ENCODE results near the gene FIBCD1.
A peak's percentile ranks its signal among the peaks of the same experiment; 100 is the strongest.

Gene FIBCD1

GRCh38 chr9:130950039-130950311 is 10.9 kb upstream of the FIBCD1 start:
- DNase-seq, result no peak
- Mint-ChIP-seq H3K27ac (no peak overlapping the region), H3K36me3 (no peaks in the 10 kb centered on the region), H3K4me3 (no peak overlapping the region), H3K27me3 (peaks cover 42% of the 10 kb centered on the region), H3K9me3 (peaks cover 2% of the 10 kb centered on the region), H3K4me1 (peaks cover 2% of the 10 kb centered on the region)
- CTCF ChIA-PET, result interaction anchor here (0.7 kb wide), 1 partner anchor 500 kb away, joined by 3 read pairs; no protein-coding TSS in a partner anchor

- no peak overlapping the region for H3K4me3 Mint-ChIP-seq
- H3K9me3 Mint-ChIP-seq, result peaks cover 2% of the 10 kb centered on the region
- DNase-seq, result no peak
- no peak overlapping the region for H3K27ac Mint-ChIP-seq
- H3K36me3 Mint-ChIP-seq, result no peaks in the 10 kb centered on the region
- peaks cover 42% of the 10 kb centered on the region for H3K27me3 Mint-ChIP-seq
- CTCF ChIA-PET, result interaction anchor here (0.7 kb wide), 1 partner anchor 500 kb away, joined by 3 read pairs; no protein-coding TSS in a partner anchor
- H3K4me1 Mint-ChIP-seq, result peaks cover 2% of the 10 kb centered on the region
Measured at GRCh38 chr9:130949188-130950038, 10.4 kb upstream of the FIBCD1 start.

DNA sequence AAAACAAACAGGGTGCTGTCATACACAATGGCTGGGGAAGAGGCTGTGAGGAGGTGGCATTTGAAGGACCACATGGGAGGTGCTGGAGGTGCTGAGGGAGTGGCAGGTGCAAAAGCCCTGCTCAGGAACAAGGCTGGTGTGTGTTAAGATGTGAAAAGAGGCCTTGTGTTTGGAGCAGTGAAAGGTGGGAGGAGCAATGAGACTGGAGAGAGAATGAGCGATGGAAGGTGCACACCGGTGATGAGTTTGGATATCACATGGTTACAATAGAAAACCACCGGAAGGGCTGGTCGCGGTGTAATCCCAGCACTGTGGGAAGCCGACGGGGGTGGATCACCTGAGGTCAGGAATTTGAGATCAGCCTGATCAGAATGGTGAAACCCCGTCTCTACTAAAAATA is 9.2 kb upstream of the FIBCD1 start:
- Mint-ChIP-seq H3K4me3 (no peak overlapping the region), H3K4me1 (peaks cover 2% of the 10 kb centered on the region), H3K27ac (no peak overlapping the region), H3K9me3 (peaks cover 2% of the 10 kb centered on the region), H3K27me3 (peaks cover 50% of the 10 kb centered on the region), H3K36me3 (no peaks in the 10 kb centered on the region)
- CTCF ChIA-PET, result no interaction called here
- no peak for DNase-seq

- no peak overlapping the region for H3K4me3 Mint-ChIP-seq
- H3K4me1 Mint-ChIP-seq, result peaks cover 2% of the 10 kb centered on the region
- H3K9me3 Mint-ChIP-seq, result peaks cover 2% of the 10 kb centered on the region
- no peak overlapping the region for H3K27ac Mint-ChIP-seq
- CTCF ChIA-PET, result no interaction called here
- no peak for DNase-seq
- H3K36me3 Mint-ChIP-seq, result no peaks in the 10 kb centered on the region
- peaks cover 56% of the 10 kb centered on the region for H3K27me3 Mint-ChIP-seq
Measured at GRCh38 chr9:130947618-130948140, 8.6 kb upstream of the FIBCD1 start.

GRCh38 chr9:130946766-130947617 is 7.9 kb upstream of the FIBCD1 start:
- Mint-ChIP-seq H3K4me3 (no peak overlapping the region), H3K27ac (no peak overlapping the region), H3K4me1 (peaks cover 2% of the 10 kb centered on the region), H3K9me3 (peaks cover 2% of the 10 kb centered on the region), H3K36me3 (no peaks in the 10 kb centered on the region), H3K27me3 (peaks cover 62% of the 10 kb centered on the region)
- DNase-seq, result no peak
- CTCF ChIA-PET, result no interaction called here

DNA sequence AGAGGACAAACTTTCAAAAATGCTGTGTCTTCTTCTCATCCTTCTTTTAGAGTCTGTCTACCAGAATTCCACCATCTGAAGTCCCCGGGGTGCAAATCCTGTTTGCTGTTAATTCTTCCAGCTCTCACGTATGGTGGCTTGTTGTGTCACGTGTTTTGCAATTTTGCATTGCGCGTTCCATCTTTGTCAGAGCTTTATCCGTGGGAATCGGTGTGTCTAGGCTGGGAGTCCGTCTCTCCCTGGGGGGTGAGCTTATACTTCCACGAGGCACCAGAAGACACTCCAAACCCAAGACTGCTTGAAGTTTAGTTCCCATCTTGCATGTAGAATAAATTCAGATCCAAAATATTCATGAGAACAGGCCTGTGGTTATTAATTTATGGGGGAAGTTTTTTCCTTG is 6.1 kb upstream of the FIBCD1 start:
- Mint-ChIP-seq H3K36me3 (no peaks in the 10 kb centered on the region), H3K4me3 (no peak overlapping the region), H3K9me3 (no peaks in the 10 kb centered on the region), H3K27me3 (peaks cover 72% of the 10 kb centered on the region), H3K27ac (no peak overlapping the region), H3K4me1 (peaks cover 8% of the 10 kb centered on the region)
- no peak for DNase-seq
- CTCF ChIA-PET, result interaction anchor here (1.1 to 1.4 kb wide), 2 partner anchors 12 to 79 kb away, joined by 3 read pairs; no protein-coding TSS in a partner anchor

DNA sequence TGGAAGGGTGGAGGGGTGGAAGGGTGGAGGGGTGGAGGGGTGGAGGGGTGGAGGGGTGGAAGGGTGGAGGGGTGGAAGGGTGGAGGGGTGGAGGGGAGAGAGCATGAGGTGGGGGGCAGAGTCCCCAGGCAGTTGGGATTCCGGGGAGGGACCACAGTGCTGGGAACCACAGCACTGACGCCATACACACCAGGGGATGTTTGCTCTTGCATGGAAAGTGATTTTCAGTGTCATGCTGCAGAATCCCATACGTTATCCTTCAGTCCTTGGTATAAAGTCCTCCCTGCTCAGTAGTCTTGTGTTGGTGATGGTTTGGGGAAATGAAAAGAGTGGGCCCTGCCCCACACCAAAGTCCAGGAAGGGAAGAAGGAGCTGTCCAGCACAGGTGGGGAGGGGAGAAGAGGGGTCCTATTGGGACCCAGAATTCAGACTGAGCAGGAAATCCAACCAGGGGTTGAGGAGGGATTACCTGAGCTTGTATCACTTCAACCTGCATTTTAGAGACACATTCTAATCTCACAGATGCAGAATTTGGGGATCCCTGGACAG is 5.5 kb upstream of the FIBCD1 start:
- CTCF ChIA-PET, result interaction anchor here (1.1 kb wide), 1 partner anchor 78 kb away, joined by 3 read pairs; no protein-coding TSS in a partner anchor
- Mint-ChIP-seq H3K27ac (no peak overlapping the region), H3K27me3 (peaks cover 76% of the 10 kb centered on the region)

GRCh38 chr9:130943777-130944176 is 4.7 kb upstream of the FIBCD1 start:
- no peak overlapping the region for H3K27ac Mint-ChIP-seq
- H3K36me3 Mint-ChIP-seq, result no peaks in the 10 kb centered on the region
- no peak overlapping the region for H3K4me3 Mint-ChIP-seq
- peaks cover 73% of the 10 kb centered on the region for H3K27me3 Mint-ChIP-seq
- DNase-seq, result no peak
- no peaks in the 10 kb centered on the region for H3K9me3 Mint-ChIP-seq
- H3K4me1 Mint-ChIP-seq, result peaks cover 9% of the 10 kb centered on the region
- CTCF ChIA-PET, result interaction anchor here (0.7 to 1.3 kb wide), 2 partner anchors 8 to 236 kb away, joined by 4 read pairs; no protein-coding TSS in a partner anchor

More for the DNA sequence above, 5.5 kb upstream of the FIBCD1 start:
- Mint-ChIP-seq H3K36me3 (no peaks in the 10 kb centered on the region), H3K9me3 (no peaks in the 10 kb centered on the region), H3K4me3 (no peak overlapping the region), H3K4me1 (peaks cover 8% of the 10 kb centered on the region)
- no peak for DNase-seq

- Mint-ChIP-seq H3K4me1 (peaks cover 10% of the 10 kb centered on the region), H3K27me3 (peaks cover 72% of the 10 kb centered on the region), H3K27ac (no peak overlapping the region), H3K36me3 (no peaks in the 10 kb centered on the region), H3K9me3 (no peaks in the 10 kb centered on the region), H3K4me3 (no peak overlapping the region)
- CTCF ChIA-PET, result interaction anchor here (0.7 to 1.3 kb wide), 4 partner anchors 9 to 235 kb away, joined by 4 to 6 read pairs (median 4); no protein-coding TSS in a partner anchor
- no peak for DNase-seq
Measured at GRCh38 chr9:130943221-130943620, 4.2 kb upstream of the FIBCD1 start.

- H3K27me3 Mint-ChIP-seq, result peaks cover 71% of the 10 kb centered on the region
Measured at GRCh38 chr9:130942679-130943078, 3.6 kb upstream of the FIBCD1 start.

GRCh38 chr9:130942084-130942483 is 3.0 kb upstream of the FIBCD1 start:
- peaks cover 71% of the 10 kb centered on the region for H3K27me3 Mint-ChIP-seq
- no peaks in the 10 kb centered on the region for H3K36me3 Mint-ChIP-seq
- H3K4me1 Mint-ChIP-seq, result peaks cover 10% of the 10 kb centered on the region
- H3K9me3 Mint-ChIP-seq, result no peaks in the 10 kb centered on the region
- CTCF ChIA-PET, result interaction anchor here (0.6 to 1.3 kb wide), 4 partner anchors 23 to 240 kb away, joined by 3 to 4 read pairs (median 4); no protein-coding TSS in a partner anchor
- no peak overlapping the region for H3K4me3 Mint-ChIP-seq
- no peak overlapping the region for H3K27ac Mint-ChIP-seq
- no peak for DNase-seq

More at GRCh38 chr9:130942679-130943078, 3.6 kb upstream of the FIBCD1 start:
- peaks cover 10% of the 10 kb centered on the region for H3K4me1 Mint-ChIP-seq
- no peaks in the 10 kb centered on the region for H3K36me3 Mint-ChIP-seq
- no peak for DNase-seq
- H3K27ac Mint-ChIP-seq, result no peak overlapping the region
- CTCF ChIA-PET, result interaction anchor here (0.6 to 1.3 kb wide), 5 partner anchors 23 to 241 kb away, joined by 3 to 6 read pairs (median 4); no protein-coding TSS in a partner anchor
- H3K4me3 Mint-ChIP-seq, result no peak overlapping the region
- H3K9me3 Mint-ChIP-seq, result no peaks in the 10 kb centered on the region

DNA sequence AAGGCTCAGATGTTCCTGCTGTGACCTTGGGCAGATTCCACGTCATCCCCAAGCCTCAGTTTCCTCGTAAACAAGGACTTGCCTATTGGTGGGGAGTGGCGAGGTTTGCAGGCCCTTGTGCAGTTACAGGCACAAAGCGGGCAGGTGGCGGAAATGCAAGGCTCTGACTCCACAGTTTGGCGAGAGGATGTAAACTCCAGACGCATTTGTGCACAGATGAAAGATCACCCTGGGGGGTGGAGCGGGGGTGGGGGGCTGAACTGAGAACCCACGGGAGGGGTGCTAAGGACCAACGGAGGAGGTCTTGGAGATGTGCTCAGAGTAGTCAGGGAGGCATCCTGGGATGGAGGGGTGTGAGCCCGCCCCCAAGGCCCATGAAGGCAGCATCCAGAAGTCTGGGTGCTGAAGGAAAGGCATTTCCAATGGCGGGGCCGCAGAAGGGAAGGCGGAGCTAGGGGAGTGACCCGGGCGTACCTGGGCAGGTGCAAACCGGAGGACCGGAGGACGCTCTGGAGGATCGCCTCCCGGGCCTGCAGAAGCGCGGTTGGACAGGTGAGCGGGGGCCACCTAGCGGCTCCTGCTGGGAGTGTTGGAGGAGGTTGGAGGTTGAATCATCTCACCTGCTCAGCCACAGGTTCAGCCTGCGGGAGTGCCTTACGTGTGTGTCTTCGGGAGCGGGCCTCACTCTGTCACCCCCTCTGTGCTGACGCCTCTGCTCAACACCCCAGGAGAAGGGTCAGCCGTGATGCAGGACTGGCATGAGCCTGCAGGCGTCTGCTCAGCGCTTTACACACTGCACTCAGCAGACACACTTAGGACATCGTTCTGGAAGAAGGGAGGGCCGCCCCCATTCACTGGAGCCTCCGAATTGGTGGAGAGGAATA is 1.9 kb upstream of the FIBCD1 start:
- CTCF ChIA-PET, result no interaction called here
- Mint-ChIP-seq H3K4me3 (no peak overlapping the region), H3K9me3 (no peaks in the 10 kb centered on the region), H3K4me1 (peaks cover 10% of the 10 kb centered on the region), H3K36me3 (no peaks in the 10 kb centered on the region), H3K27me3 (peaks cover 80% of the 10 kb centered on the region), H3K27ac (no peak overlapping the region)
- DNase-seq, result peak; percentile 85

DNA sequence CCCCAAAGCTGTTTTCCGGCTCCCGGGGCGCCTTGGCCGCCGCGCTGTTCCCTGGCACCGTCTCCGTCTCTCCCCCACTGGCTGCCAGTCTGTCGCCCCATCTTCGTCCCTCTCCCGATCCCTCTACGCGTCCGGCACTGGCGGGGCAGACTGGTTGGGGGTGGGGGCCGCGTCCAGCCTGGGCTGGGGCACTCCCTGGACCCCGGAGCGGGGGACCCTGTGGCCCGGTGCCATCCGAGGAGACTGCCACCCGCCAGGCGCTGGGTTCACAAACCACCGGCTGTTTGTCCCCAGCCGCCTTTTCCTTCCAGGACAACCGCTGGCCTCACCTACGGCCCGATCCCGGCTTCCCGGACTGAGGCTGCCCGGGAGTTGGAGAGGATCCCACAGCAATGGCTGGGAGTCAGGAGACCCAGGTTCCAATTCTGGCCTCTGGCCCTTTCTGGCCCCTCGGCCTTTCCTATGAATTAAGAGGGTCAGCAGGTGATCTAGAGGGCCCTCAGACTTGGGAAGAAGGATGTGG is 1.0 kb upstream of the FIBCD1 start:
- Mint-ChIP-seq H3K4me1 (peaks cover 10% of the 10 kb centered on the region), H3K36me3 (no peaks in the 10 kb centered on the region), H3K27me3 (peaks cover 83% of the 10 kb centered on the region), H3K9me3 (no peaks in the 10 kb centered on the region), H3K27ac (no peak overlapping the region), H3K4me3 (no peak overlapping the region)
- CTCF ChIA-PET, result interaction anchor here (1.0 to 1.2 kb wide), 2 partner anchors 70 to 73 kb away, joined by 4 to 5 read pairs; no protein-coding TSS in a partner anchor
- no peak for DNase-seq
